GM18867 (cell line): ENCODE results near the gene GPR33.
"Not testable (repeated sequence)": the region's sequence is repeated elsewhere in the genome, so short reads cannot be mapped to it uniquely, and the experiment has no call there.

Experiments used
- ATAC-seq: cut with Tn5 transposase; IDR thresholded peaks from one replicate; pipeline ENCODE4 v1.9.1; 2021; ENCODE audit warnings: mild to moderate bottlenecking, moderate library complexity; ENCODE audit not compliant: unreplicated experiment

Gene GPR33

GRCh38 chr14:31462450-31462849 lies 25.4 kb downstream of the GPR33 start:
- not testable (repeated sequence) for ATAC-seq

GRCh38 chr14:31461545-31461944 lies 26.3 kb downstream of the GPR33 start:
- no peak for ATAC-seq

GRCh38 chr14:31457665-31458659 lies 29.9 kb downstream of the GPR33 start:
- peak; percentile 1 for ATAC-seq

- ATAC-seq, result peak; percentile 98
Measured at GRCh38 chr14:31456841-31457664, 30.8 kb downstream of the GPR33 start, which contains the start of gene DTD2. Gene DTD2 (minus strand): TSS chr14:31457506. CDS start chr14:31457393, 113 bp downstream.

GRCh38 chr14:31449971-31450610 lies 37.7 kb downstream of the GPR33 start:
- peak; percentile 80 for ATAC-seq

GRCh38 chr14:31449136-31449535 lies 38.7 kb downstream of the GPR33 start:
- no peak for ATAC-seq

- ATAC-seq, result no peak
Measured at GRCh38 chr14:31445703-31446102, 42.1 kb downstream of the GPR33 start.

- no peak for ATAC-seq
Measured at GRCh38 chr14:31442284-31442683, 45.6 kb downstream of the GPR33 start.

- ATAC-seq, result no peak
Measured at GRCh38 chr14:31441273-31442111, 46.3 kb downstream of the GPR33 start.

GRCh38 chr14:31440280-31440679 lies 47.6 kb downstream of the GPR33 start:
- ATAC-seq, result no peak

- no peak for ATAC-seq
Measured at GRCh38 chr14:31439561-31439960, 48.3 kb downstream of the GPR33 start.

GRCh38 chr14:31437045-31437691 lies 50.7 kb downstream of the GPR33 start:
- not testable (repeated sequence) for ATAC-seq

GRCh38 chr14:31435276-31435675 lies 52.6 kb downstream of the GPR33 start:
- no peak for ATAC-seq
